Measurements from ENCODE around the gene ELL2.

Gene ELL2

DNA sequence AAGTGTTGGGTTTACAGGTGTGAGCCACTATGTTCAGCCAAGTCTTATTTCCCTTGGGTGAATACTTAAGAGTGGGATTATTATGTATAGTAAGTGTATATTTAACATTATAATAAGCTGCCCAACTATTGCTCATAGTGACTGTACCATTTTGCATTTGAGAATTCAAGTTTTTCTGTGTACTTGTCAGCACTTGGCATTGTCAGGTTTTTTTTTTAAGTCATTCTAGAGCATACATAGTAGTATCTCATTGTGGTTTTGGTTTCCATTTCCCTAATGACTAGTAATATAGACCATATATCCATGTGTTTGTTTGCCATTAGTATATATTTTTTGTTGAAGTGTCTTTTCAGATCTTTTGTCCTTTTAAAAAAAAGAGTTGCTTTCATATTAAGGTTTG, 10.5 kb upstream of the ELL2 start:
- TF ChIP-seq EZH2 (optimal IDR thresholded peaks at IDR 0.05; ENCODE audit: low read depth, low read length) (no peak), EZH2phosphoT487 (IDR thresholded peaks at IDR 0.05; ENCODE audit: low read length) (no peak)
- TF ChIP-seq, protein P1, sequence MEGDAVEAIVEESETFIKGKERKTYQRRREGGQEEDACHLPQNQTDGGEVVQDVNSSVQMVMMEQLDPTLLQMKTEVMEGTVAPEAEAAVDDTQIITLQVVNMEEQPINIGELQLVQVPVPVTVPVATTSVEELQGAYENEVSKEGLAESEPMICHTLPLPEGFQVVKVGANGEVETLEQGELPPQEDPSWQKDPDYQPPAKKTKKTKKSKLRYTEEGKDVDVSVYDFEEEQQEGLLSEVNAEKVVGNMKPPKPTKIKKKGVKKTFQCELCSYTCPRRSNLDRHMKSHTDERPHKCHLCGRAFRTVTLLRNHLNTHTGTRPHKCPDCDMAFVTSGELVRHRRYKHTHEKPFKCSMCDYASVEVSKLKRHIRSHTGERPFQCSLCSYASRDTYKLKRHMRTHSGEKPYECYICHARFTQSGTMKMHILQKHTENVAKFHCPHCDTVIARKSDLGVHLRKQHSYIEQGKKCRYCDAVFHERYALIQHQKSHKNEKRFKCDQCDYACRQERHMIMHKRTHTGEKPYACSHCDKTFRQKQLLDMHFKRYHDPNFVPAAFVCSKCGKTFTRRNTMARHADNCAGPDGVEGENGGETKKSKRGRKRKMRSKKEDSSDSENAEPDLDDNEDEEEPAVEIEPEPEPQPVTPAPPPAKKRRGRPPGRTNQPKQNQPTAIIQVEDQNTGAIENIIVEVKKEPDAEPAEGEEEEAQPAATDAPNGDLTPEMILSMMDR (IDR thresholded peaks at IDR 0.05; ENCODE audit: low read length): no peak
- Histone ChIP-seq H3K27me3 (replicated peaks; ENCODE audit: insufficient read depth, low read length) (no peaks in the 10 kb centered on the region), H3K79me2 (ENCODE audit: low read length) (no peaks in the 10 kb centered on the region), H3K9me3 (replicated peaks; ENCODE audit: insufficient read depth, low read length) (no peaks in the 10 kb centered on the region), H3K36me3 (replicated peaks; ENCODE audit: insufficient read depth, low read length) (no peaks in the 10 kb centered on the region), H3K27ac (ENCODE audit: low read length) (no peak overlapping the region), H3K9me2 (replicated peaks; ENCODE audit: insufficient read depth, low read length) (no peaks in the 10 kb centered on the region), H3K4me3 (ENCODE audit: low read length) (no peak overlapping the region), H4K20me1 (ENCODE audit: insufficient read depth, low read length) (no peaks in the 10 kb centered on the region), H3F3A (ENCODE audit: insufficient read depth, low read length) (no peaks in the 10 kb centered on the region), H3K4me2 (ENCODE audit: low read depth, low read length) (no peak overlapping the region), H3K9ac (ENCODE audit: low read length) (no peak overlapping the region), H3K4me1 (ENCODE audit: low read length) (no peaks in the 10 kb centered on the region), H2AFZ (ENCODE audit: low read length) (no peak overlapping the region)
- DNase-seq: no peak

- no peaks in the 10 kb centered on the region for H3K9me3 ChIP-seq (replicated peaks; ENCODE audit: insufficient read depth, low read length)
- H3K9ac ChIP-seq (ENCODE audit: low read length): no peak overlapping the region
- no peak overlapping the region for H3K4me2 ChIP-seq (ENCODE audit: low read depth, low read length)
- TF ChIP-seq, protein P1 (IDR thresholded peaks at IDR 0.05; ENCODE audit: low read length): no peak
- TF ChIP-seq EZH2 (optimal IDR thresholded peaks at IDR 0.05; ENCODE audit: low read depth, low read length) (no peak), EZH2phosphoT487 (IDR thresholded peaks at IDR 0.05; ENCODE audit: low read length) (no peak)
- no peaks in the 10 kb centered on the region for H3K36me3 ChIP-seq (replicated peaks; ENCODE audit: insufficient read depth, low read length)
- H3K4me1 ChIP-seq (ENCODE audit: low read length): no peaks in the 10 kb centered on the region
- DNase-seq: no peak
- H3K79me2 ChIP-seq (ENCODE audit: low read length): no peaks in the 10 kb centered on the region
- H3F3A ChIP-seq (ENCODE audit: insufficient read depth, low read length): no peaks in the 10 kb centered on the region
- no peak overlapping the region for H3K4me3 ChIP-seq (ENCODE audit: low read length)
- H4K20me1 ChIP-seq (ENCODE audit: insufficient read depth, low read length): no peaks in the 10 kb centered on the region
- no peak overlapping the region for H3K27ac ChIP-seq (ENCODE audit: low read length)
- H3K9me2 ChIP-seq (replicated peaks; ENCODE audit: insufficient read depth, low read length): no peaks in the 10 kb centered on the region
- H3K27me3 ChIP-seq (replicated peaks; ENCODE audit: insufficient read depth, low read length): no peaks in the 10 kb centered on the region
- H2AFZ ChIP-seq (ENCODE audit: low read length): no peak overlapping the region
These were observed 8.7 kb upstream of the ELL2 start for GRCh38 chr5:95970359-95970704.

GRCh38 chr5:95969651-95970358, 8.2 kb upstream of the ELL2 start:
- Histone ChIP-seq H3K27me3 (replicated peaks; ENCODE audit: insufficient read depth, low read length) (no peaks in the 10 kb centered on the region), H3K9ac (ENCODE audit: low read length) (no peak overlapping the region)

More at GRCh38 chr5:95969651-95970358, 8.2 kb upstream of the ELL2 start:
- H3K4me3 ChIP-seq (ENCODE audit: low read length): no peak overlapping the region
- no peaks in the 10 kb centered on the region for H3K9me2 ChIP-seq (replicated peaks; ENCODE audit: insufficient read depth, low read length)
- H3F3A ChIP-seq (ENCODE audit: insufficient read depth, low read length): no peaks in the 10 kb centered on the region
- H3K4me1 ChIP-seq (ENCODE audit: low read length): no peaks in the 10 kb centered on the region
- no peaks in the 10 kb centered on the region for H3K9me3 ChIP-seq (replicated peaks; ENCODE audit: insufficient read depth, low read length)
- no peak for DNase-seq
- H3K36me3 ChIP-seq (replicated peaks; ENCODE audit: insufficient read depth, low read length): no peaks in the 10 kb centered on the region
- no peak overlapping the region for H2AFZ ChIP-seq (ENCODE audit: low read length)
- TF ChIP-seq EZH2phosphoT487 (IDR thresholded peaks at IDR 0.05; ENCODE audit: low read length): no peak
- no peak for TF ChIP-seq EZH2 (optimal IDR thresholded peaks at IDR 0.05; ENCODE audit: low read depth, low read length)
- TF ChIP-seq, protein P1 (IDR thresholded peaks at IDR 0.05; ENCODE audit: low read length): no peak
- no peaks in the 10 kb centered on the region for H3K79me2 ChIP-seq (ENCODE audit: low read length)
- no peaks in the 10 kb centered on the region for H4K20me1 ChIP-seq (ENCODE audit: insufficient read depth, low read length)
- no peak overlapping the region for H3K4me2 ChIP-seq (ENCODE audit: low read depth, low read length)
- no peak overlapping the region for H3K27ac ChIP-seq (ENCODE audit: low read length)
